Natural killer cell (primary cell): ENCODE results near the gene KCNAB2. TPM values are rescaled to one million over a fixed set of nuclear protein-coding genes. Genes with fewer than 3 reads are reported as not detected.

Source experiments
- ATAC-seq, 3 donors: fragments of 150-1000 bp in 2 of 3; fragments of 200-7000 bp in 1 of 3; cut with Tn5 transposase; 1 replicate in 1 of 3; 2 replicates in 2 of 3; pipeline ENCODE4 v1.10.0; 2021; ENCODE audit warnings: mild to moderate bottlenecking in 2 of 3, moderate library complexity in 2 of 3
- DNase-seq, 2 donors: peaks; one replicate each; pipeline versions ENCODE4 v3.0.0 to v3.0.0-alpha.2; 2013 to 2021; ENCODE audit warnings: mixed read lengths in 1 of 2
- H3K27ac ChIP-seq: one replicate; pipeline ENCODE4 v1.5.1; 2013; ENCODE audit warnings: mild to moderate bottlenecking, low read length
- H3K27me3 ChIP-seq: one replicate; pipeline ENCODE4 v1.6.1; 2013; ENCODE audit warnings: low read length; ENCODE audit not compliant: control insufficient read depth, insufficient read depth
- H3K36me3 ChIP-seq: one replicate; pipeline ENCODE4 v1.6.1; 2013; ENCODE audit warnings: low read length; ENCODE audit not compliant: control insufficient read depth, insufficient read depth
- H3K4me1 ChIP-seq: one replicate; pipeline ENCODE4 v1.6.1; 2013; ENCODE audit warnings: low read length; ENCODE audit not compliant: control insufficient read depth, insufficient read depth
- H3K4me3 ChIP-seq: one replicate; pipeline ENCODE4 v1.5.1; 2013; ENCODE audit warnings: low read length
- H3K9me3 ChIP-seq: one replicate; pipeline ENCODE4 v1.6.1; 2013; ENCODE audit warnings: low read length; ENCODE audit not compliant: control insufficient read depth, insufficient read depth
- H3K27ac Mint-ChIP-seq, 2 donors: one replicate each; pipeline ENCODE4 v1.8.0; 2022; ENCODE audit warnings: mild to moderate bottlenecking in 2 of 2, mixed read lengths in 2 of 2, moderate library complexity in 1 of 2
- H3K27me3 Mint-ChIP-seq, 2 donors: one replicate each; pipeline ENCODE4 v1.8.0; 2022; ENCODE audit warnings: low read depth in 2 of 2, mixed read lengths in 2 of 2
- H3K36me3 Mint-ChIP-seq: one replicate; pipeline ENCODE4 v1.8.0; 2022; ENCODE audit warnings: mixed read lengths
- H3K4me1 Mint-ChIP-seq, 2 donors: one replicate each; pipeline ENCODE4 v1.8.0; 2022; ENCODE audit warnings: mixed read lengths in 2 of 2
- H3K4me3 Mint-ChIP-seq: one replicate; pipeline ENCODE4 v1.8.0; 2022; ENCODE audit warnings: mild to moderate bottlenecking, moderate library complexity, mixed read lengths
- H3K9me3 Mint-ChIP-seq, 2 donors: one replicate each; pipeline ENCODE4 v1.8.0; 2022; ENCODE audit warnings: mixed read lengths in 2 of 2
- CTCF ChIP-seq: fragments of 200-600 bp; IDR thresholded peaks from one replicate; pipeline ENCODE4 v1.8.0; 2022; ENCODE audit warnings: antibody characterized with exemption
- WGBS: methylation state at CpG from one replicate; pipeline ENCODE4 v1.1.7; 2013; ENCODE audit warnings: missing lambda C conversion rate; ENCODE audit not compliant: insufficient coverage; 5-methylcytosine and 5-hydroxymethylcytosine counted together
- intact Hi-C: fragments of 100-400 bp; cut with micrococcal nuclease; formaldehyde crosslinking; loops from one replicate; pipeline ENCODE4 v1.14.2; 2022
- total RNA-seq, 4 donors: library from RNA; stranded (reverse); fragments of 120-200 nt in 1 of 4; gene quantifications; one replicate each; pipeline versions ENCODE4 v1.2.3 to v1.2.4, GENCODE V29; 2013 to 2022

KCNAB2 gene
- total RNA-seq, 3 donors from 2014 or later (not counting 1 experiment from before 2014, with no cell fraction given): 387 to 749 (median 430) TPM

- TF ChIP-seq CTCF: no peak
- DNase-seq: no peak
- H3K9me3 ChIP-seq: no peaks in the 10 kb centered on the region
- H3K36me3 Mint-ChIP-seq: no peaks in the 10 kb centered on the region
- no peak overlapping the region for H3K27ac Mint-ChIP-seq
- H3K4me3 Mint-ChIP-seq: no peak overlapping the region
- H3K9me3 Mint-ChIP-seq: no peaks in the 10 kb centered on the region
- H3K36me3 ChIP-seq: no peaks in the 10 kb centered on the region
- H3K27ac ChIP-seq: no peak overlapping the region
- no peaks in the 10 kb centered on the region for H3K27me3 Mint-ChIP-seq
- no peaks in the 10 kb centered on the region for H3K27me3 ChIP-seq
- intact Hi-C loops: no loop called here
- H3K4me1 Mint-ChIP-seq: no peaks in the 10 kb centered on the region
- 92% methylated on average over 33 of the region's 33 CpGs for WGBS
- H3K4me3 ChIP-seq: no peak overlapping the region
- ATAC-seq: no peak
- peaks cover 5% of the 10 kb centered on the region for H3K4me1 ChIP-seq
These were observed 96.4 kb downstream of the KCNAB2 start for GRCh38 chr1:6142036-6142621.

DNA sequence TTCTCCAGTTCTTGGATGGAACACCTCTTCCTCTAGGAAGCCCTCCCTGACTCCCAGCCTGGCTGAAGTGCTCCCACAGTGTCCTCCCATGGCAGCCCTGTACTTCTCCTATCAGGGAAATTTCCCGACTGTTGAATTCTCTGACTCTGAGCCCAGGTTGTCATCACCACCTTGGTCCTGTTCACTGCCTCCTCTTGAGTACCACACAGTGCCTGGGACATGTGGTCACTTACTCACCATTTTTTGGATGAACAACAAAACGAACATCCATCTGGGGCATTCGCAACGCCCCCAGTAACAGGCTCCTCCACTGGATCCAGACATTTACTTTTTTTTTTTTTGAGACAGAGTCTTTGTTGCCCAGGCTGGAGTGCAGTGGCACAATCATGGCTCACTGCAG, 97.0 kb downstream of the KCNAB2 start:
- peaks cover 11% of the 10 kb centered on the region for H3K4me1 ChIP-seq
- Mint-ChIP-seq H3K36me3 (no peaks in the 10 kb centered on the region), H3K27me3 (no peaks in the 10 kb centered on the region), H3K9me3 (no peaks in the 10 kb centered on the region), H3K4me1 (no peaks in the 10 kb centered on the region), H3K4me3 (no peak overlapping the region), H3K27ac (no peak overlapping the region)
- no peaks in the 10 kb centered on the region for H3K27me3 ChIP-seq
- no peak for TF ChIP-seq CTCF
- H3K36me3 ChIP-seq: no peaks in the 10 kb centered on the region
- no peaks in the 10 kb centered on the region for H3K9me3 ChIP-seq
- no peak overlapping the region for H3K27ac ChIP-seq
- DNase-seq: no peak
- intact Hi-C loops: no loop called here
- WGBS: 86% methylated on average over 4 of the region's 4 CpGs
- no peak overlapping the region for H3K4me3 ChIP-seq
- no peak for ATAC-seq

- H3K4me3 ChIP-seq: no peak overlapping the region
- no peak for ATAC-seq
- H3K27me3 ChIP-seq: peaks cover 2% of the 10 kb centered on the region
- H3K4me1 Mint-ChIP-seq: peaks cover 0 to 6% of the 10 kb centered on the region in 2 donors
- H3K36me3 ChIP-seq: no peaks in the 10 kb centered on the region
- H3K27me3 Mint-ChIP-seq: no peaks in the 10 kb centered on the region
- intact Hi-C loops: no loop called here
- no peaks in the 10 kb centered on the region for H3K9me3 ChIP-seq
- H3K27ac ChIP-seq: no peak overlapping the region
- no peaks in the 10 kb centered on the region for H3K36me3 Mint-ChIP-seq
- H3K9me3 Mint-ChIP-seq: no peaks in the 10 kb centered on the region
- H3K27ac Mint-ChIP-seq: no peak overlapping the region
- DNase-seq: no peak
- H3K4me3 Mint-ChIP-seq: no peak overlapping the region
- WGBS: 86% methylated on average over 4 of the region's 4 CpGs
- H3K4me1 ChIP-seq: peaks cover 18% of the 10 kb centered on the region
- TF ChIP-seq CTCF: no peak
These were observed 97.7 kb downstream of the KCNAB2 start for GRCh38 chr1:6143395-6143794.

DNA sequence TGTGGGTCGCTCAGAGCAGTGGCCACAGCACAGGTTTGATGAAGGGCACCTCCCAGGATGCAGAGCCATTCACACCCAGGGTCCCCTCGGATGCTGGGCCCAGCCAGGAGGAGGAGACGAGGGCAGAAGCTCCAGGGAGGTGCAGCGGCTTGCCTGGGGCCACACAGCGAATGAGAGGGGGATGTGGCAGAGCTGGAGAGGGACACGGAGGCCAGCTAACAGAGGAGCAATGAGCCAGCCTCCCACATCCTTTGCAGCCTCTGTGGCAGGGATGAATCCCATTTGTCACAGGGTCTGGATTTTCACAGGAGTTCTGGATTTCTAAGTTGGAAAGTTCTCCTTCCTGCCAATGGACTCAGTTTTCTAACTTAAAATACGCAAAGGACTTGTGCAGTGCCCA, 98.5 kb downstream of the KCNAB2 start:
- Histone ChIP-seq H3K4me3 (no peak overlapping the region), H3K27me3 (peaks cover 7% of the 10 kb centered on the region), H3K9me3 (no peaks in the 10 kb centered on the region), H3K36me3 (no peaks in the 10 kb centered on the region), H3K4me1 (peaks cover 26% of the 10 kb centered on the region), H3K27ac (no peak overlapping the region)
- DNase-seq: no peak
- no peaks in the 10 kb centered on the region for H3K36me3 Mint-ChIP-seq
- intact Hi-C loops: no loop called here
- 87% methylated on average over 7 of the region's 7 CpGs for WGBS
- ATAC-seq: no peak
- H3K27me3 Mint-ChIP-seq: no peaks in the 10 kb centered on the region
- no peak for TF ChIP-seq CTCF
- no peak overlapping the region for H3K27ac Mint-ChIP-seq
- H3K4me1 Mint-ChIP-seq: peaks cover 0 to 13% of the 10 kb centered on the region in 2 donors
- no peak overlapping the region for H3K4me3 Mint-ChIP-seq
- H3K9me3 Mint-ChIP-seq: no peaks in the 10 kb centered on the region
